HepG2 (cell line): ENCODE measurements around the gene PLEKHA8. TPM values are rescaled to one million over a fixed set of nuclear protein-coding genes. Genes with fewer than 3 reads are reported as not detected.

Experiments
- ATF1 ChIP-seq: IDR thresholded peaks from 2 replicates; pipeline ENCODE4 v1.6.1; 2016; ENCODE audit warnings: mild to moderate bottlenecking, control low read depth
- FOSL2 ChIP-seq: sonication (generic); formaldehyde crosslinking; IDR thresholded peaks from 2 replicates; pipeline ENCODE4 v1.4.0; 2020; ENCODE audit warnings: missing genetic modification reagents
- GABPB1 ChIP-seq: IDR thresholded peaks from 2 replicates; pipeline ENCODE4 v1.6.1; 2016; ENCODE audit warnings: mild to moderate bottlenecking, missing genetic modification reagents, moderate library complexity, missing compliant biosample characterization
- MTA1 ChIP-seq: sonication (generic); formaldehyde crosslinking; IDR thresholded peaks from 2 replicates; pipeline ENCODE4 v1.4.0; 2020; ENCODE audit warnings: missing genetic modification reagents, mild to moderate bottlenecking, borderline replicate concordance
- PHF8 ChIP-seq: sonication (generic); formaldehyde crosslinking; IDR thresholded peaks from 2 replicates; pipeline ENCODE4 v1.5.0; 2020; ENCODE audit warnings: missing genetic modification reagents
- RFXAP ChIP-seq: sonication (generic); formaldehyde crosslinking; IDR thresholded peaks from 2 replicates; pipeline ENCODE4 v1.4.0; 2020; ENCODE audit warnings: missing genetic modification reagents, borderline replicate concordance
- SAP130 ChIP-seq: IDR thresholded peaks from 2 replicates; pipeline ENCODE4 v1.6.1; 2016; ENCODE audit warnings: low read depth
- TBP ChIP-seq: sonication (generic); formaldehyde crosslinking; IDR thresholded peaks from 2 replicates; pipeline ENCODE4 v1.5.0; 2020; ENCODE audit warnings: missing genetic modification reagents
- THAP11 ChIP-seq: IDR thresholded peaks from 2 replicates; pipeline ENCODE4 v1.6.1; 2016; ENCODE audit warnings: missing biosample characterization, missing genetic modification reagents
- YEATS2 ChIP-seq: sonication (generic); formaldehyde crosslinking; IDR thresholded peaks from 2 replicates; pipeline ENCODE4 v1.4.0; 2020; ENCODE audit warnings: missing genetic modification reagents, borderline replicate concordance
- ZNF335 ChIP-seq: sonication (generic); formaldehyde crosslinking; IDR thresholded peaks from 2 replicates; pipeline ENCODE4 v1.4.0; 2020; ENCODE audit warnings: missing genetic modification reagents
- ZSCAN21 ChIP-seq: sonication (generic); formaldehyde crosslinking; IDR thresholded peaks from 2 replicates; pipeline ENCODE4 v1.8.0; 2022; ENCODE audit warnings: mild to moderate bottlenecking, missing genetic modification reagents, moderate library complexity, borderline replicate concordance
- ZSCAN25 ChIP-seq: sonication (generic); formaldehyde crosslinking; IDR thresholded peaks from 2 replicates; pipeline ENCODE4 v1.8.0; 2022; ENCODE audit warnings: mild to moderate bottlenecking, missing genetic modification reagents
- polyA plus RNA-seq, 8 experiments: library from polyadenylated mRNA; depleted of rRNA in 3 of 8; stranded (reverse) in 7 of 8; unstranded in 1 of 8; fragments of >200 nt; fragmentation: Illumina TruSeq in 4 of 8; extraction: Trizol in 4 of 8; gene quantifications; 2 replicates each; pipeline versions ENCODE4 v1.2.1 to v1.2.3, GENCODE V29; 2011 to 2016; ENCODE audit warnings: low read depth in 4 of 8, missing spikeins in 1 of 8, mixed read lengths in 1 of 8; ENCODE audit not compliant: insufficient read depth in 1 of 8
- total RNA-seq, 5 experiments: library from RNA; depleted of rRNA; stranded (reverse); fragments of >200 nt; fragmentation: Illumina TruSeq; extraction: Trizol; gene quantifications; 2 replicates each; pipeline ENCODE4 v1.2.3, GENCODE V29; 2016; ENCODE audit warnings: low read depth in 1 of 5
- TF ChIP-seq, protein P1 (sequence below): sonication (generic); formaldehyde crosslinking; IDR thresholded peaks from 2 replicates; pipeline ENCODE4 v1.5.1; 2020; ENCODE audit warnings: mild to moderate bottlenecking, moderate library complexity, missing genetic modification reagents
- TF ChIP-seq, protein P2 (sequence below): sonication (generic); formaldehyde crosslinking; conservative IDR thresholded peaks from 2 replicates; pipeline ENCODE4 v1.8.1; 2023; ENCODE audit warnings: missing genetic modification reagents
- TF ChIP-seq, protein P3 (sequence below): IDR thresholded peaks from 2 replicates; pipeline ENCODE4 v1.6.1; 2016; ENCODE audit warnings: low read depth, control low read depth
- TF ChIP-seq, protein P4 (sequence below): sonication (generic); formaldehyde crosslinking; IDR thresholded peaks from 2 replicates; pipeline ENCODE4; 2020; ENCODE audit warnings: missing genetic modification reagents, mild to moderate bottlenecking, borderline replicate concordance
- TF ChIP-seq, protein P5 (sequence below): sonication (generic); formaldehyde crosslinking; IDR thresholded peaks from 2 replicates; pipeline ENCODE4 v1.9.0; 2022; ENCODE audit warnings: missing genetic modification reagents, mild to moderate bottlenecking, borderline replicate concordance

The PLEKHA8 gene
- total and polyA plus RNA-seq, 2 of the 13 experiments (the other 11 are each of a cell fraction or from before 2014, with no cell fraction given): 12.5 to 26.4 TPM

DNA sequence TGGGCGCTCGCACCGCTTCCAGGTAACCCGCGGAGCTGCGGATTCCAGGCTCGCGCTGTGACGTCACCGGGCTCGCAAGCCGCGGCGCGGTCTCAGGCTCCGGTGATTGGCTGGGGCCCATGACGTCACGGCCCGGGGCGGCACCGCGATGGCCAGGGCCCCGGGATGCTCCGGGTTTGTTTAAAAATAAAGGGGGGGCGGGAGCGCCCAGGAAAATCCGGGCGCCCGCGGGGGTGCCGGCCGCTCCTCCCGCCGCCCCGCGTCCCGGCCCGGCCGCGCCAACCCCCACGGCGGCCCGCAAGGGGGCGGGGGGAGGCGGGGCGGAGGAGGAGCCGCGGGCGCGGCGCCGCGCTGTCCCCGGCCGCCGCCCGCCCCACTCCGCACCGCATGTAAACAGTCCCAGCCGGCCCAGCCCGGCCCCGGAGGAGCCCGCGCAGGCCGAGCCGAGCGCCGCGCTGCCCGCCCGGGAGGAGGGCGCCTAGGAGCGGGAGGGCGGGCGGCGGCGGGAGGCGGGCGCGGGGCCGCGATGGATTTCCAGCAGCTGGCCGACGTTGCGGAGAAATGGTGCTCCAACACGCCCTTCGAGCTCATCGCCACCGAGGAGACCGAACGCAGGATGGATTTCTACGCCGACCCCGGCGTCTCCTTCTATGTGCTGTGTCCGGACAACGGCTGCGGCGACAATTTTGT, 106.5 kb downstream of the PLEKHA8 start, which contains the start of gene MTURN (continued):
- TF ChIP-seq GABPB1 (CRISPR knock-in tag): peak; percentile 44; the same call in 1 of the 2 replicates
- TF ChIP-seq, protein P1, sequence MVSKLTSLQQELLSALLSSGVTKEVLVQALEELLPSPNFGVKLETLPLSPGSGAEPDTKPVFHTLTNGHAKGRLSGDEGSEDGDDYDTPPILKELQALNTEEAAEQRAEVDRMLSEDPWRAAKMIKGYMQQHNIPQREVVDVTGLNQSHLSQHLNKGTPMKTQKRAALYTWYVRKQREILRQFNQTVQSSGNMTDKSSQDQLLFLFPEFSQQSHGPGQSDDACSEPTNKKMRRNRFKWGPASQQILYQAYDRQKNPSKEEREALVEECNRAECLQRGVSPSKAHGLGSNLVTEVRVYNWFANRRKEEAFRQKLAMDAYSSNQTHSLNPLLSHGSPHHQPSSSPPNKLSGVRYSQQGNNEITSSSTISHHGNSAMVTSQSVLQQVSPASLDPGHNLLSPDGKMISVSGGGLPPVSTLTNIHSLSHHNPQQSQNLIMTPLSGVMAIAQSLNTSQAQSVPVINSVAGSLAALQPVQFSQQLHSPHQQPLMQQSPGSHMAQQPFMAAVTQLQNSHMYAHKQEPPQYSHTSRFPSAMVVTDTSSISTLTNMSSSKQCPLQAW: no peak
- TF ChIP-seq YEATS2 (CRISPR knock-in tag): peak; percentile 45; the same call in 1 of the 2 replicates
- peak; percentile 40; the same call in 1 of the 2 replicates for TF ChIP-seq MTA1 (CRISPR knock-in tag)
- TF ChIP-seq, protein P2, sequence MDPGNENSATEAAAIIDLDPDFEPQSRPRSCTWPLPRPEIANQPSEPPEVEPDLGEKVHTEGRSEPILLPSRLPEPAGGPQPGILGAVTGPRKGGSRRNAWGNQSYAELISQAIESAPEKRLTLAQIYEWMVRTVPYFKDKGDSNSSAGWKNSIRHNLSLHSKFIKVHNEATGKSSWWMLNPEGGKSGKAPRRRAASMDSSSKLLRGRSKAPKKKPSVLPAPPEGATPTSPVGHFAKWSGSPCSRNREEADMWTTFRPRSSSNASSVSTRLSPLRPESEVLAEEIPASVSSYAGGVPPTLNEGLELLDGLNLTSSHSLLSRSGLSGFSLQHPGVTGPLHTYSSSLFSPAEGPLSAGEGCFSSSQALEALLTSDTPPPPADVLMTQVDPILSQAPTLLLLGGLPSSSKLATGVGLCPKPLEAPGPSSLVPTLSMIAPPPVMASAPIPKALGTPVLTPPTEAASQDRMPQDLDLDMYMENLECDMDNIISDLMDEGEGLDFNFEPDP: no peak
- peak; percentile 28; the same call in 1 of the 2 replicates for TF ChIP-seq SAP130
- no peak for TF ChIP-seq ZSCAN25 (CRISPR knock-in tag)
- TF ChIP-seq THAP11 (CRISPR knock-in tag): peak; percentile 35; the same call in 1 of the 2 replicates
- no peak for TF ChIP-seq TBP (CRISPR knock-in tag)
- peak; percentile 93 for TF ChIP-seq ATF1
- TF ChIP-seq ZSCAN21 (CRISPR knock-in tag): no peak; the same call in 1 of the 2 replicates
- TF ChIP-seq, protein P3, sequence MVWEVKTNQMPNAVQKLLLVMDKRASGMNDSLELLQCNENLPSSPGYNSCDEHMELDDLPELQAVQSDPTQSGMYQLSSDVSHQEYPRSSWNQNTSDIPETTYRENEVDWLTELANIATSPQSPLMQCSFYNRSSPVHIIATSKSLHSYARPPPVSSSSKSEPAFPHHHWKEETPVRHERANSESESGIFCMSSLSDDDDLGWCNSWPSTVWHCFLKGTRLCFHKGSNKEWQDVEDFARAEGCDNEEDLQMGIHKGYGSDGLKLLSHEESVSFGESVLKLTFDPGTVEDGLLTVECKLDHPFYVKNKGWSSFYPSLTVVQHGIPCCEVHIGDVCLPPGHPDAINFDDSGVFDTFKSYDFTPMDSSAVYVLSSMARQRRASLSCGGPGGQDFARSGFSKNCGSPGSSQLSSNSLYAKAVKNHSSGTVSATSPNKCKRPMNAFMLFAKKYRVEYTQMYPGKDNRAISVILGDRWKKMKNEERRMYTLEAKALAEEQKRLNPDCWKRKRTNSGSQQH (CRISPR knock-in tag): no peak
- TF ChIP-seq, protein P4, sequence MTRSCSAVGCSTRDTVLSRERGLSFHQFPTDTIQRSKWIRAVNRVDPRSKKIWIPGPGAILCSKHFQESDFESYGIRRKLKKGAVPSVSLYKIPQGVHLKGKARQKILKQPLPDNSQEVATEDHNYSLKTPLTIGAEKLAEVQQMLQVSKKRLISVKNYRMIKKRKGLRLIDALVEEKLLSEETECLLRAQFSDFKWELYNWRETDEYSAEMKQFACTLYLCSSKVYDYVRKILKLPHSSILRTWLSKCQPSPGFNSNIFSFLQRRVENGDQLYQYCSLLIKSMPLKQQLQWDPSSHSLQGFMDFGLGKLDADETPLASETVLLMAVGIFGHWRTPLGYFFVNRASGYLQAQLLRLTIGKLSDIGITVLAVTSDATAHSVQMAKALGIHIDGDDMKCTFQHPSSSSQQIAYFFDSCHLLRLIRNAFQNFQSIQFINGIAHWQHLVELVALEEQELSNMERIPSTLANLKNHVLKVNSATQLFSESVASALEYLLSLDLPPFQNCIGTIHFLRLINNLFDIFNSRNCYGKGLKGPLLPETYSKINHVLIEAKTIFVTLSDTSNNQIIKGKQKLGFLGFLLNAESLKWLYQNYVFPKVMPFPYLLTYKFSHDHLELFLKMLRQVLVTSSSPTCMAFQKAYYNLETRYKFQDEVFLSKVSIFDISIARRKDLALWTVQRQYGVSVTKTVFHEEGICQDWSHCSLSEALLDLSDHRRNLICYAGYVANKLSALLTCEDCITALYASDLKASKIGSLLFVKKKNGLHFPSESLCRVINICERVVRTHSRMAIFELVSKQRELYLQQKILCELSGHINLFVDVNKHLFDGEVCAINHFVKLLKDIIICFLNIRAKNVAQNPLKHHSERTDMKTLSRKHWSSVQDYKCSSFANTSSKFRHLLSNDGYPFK: no peak
- 0 out of 2 replicates have a peak, but pooled peaks have one; percentile 18 for TF ChIP-seq FOSL2 (CRISPR knock-in tag)
- TF ChIP-seq, protein P5, sequence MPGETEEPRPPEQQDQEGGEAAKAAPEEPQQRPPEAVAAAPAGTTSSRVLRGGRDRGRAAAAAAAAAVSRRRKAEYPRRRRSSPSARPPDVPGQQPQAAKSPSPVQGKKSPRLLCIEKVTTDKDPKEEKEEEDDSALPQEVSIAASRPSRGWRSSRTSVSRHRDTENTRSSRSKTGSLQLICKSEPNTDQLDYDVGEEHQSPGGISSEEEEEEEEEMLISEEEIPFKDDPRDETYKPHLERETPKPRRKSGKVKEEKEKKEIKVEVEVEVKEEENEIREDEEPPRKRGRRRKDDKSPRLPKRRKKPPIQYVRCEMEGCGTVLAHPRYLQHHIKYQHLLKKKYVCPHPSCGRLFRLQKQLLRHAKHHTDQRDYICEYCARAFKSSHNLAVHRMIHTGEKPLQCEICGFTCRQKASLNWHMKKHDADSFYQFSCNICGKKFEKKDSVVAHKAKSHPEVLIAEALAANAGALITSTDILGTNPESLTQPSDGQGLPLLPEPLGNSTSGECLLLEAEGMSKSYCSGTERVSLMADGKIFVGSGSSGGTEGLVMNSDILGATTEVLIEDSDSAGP (CRISPR knock-in tag): 0 out of 2 replicates have a peak, but pooled peaks have one; percentile 42
- peak; percentile 35; the same call in 1 of the 2 replicates for TF ChIP-seq RFXAP (CRISPR knock-in tag)
- no peak for TF ChIP-seq ZNF335 (CRISPR knock-in tag)
- 0 out of 2 replicates have a peak, but pooled peaks have one; percentile 25 for TF ChIP-seq PHF8
